ENCODE measurements around the gene JAG2.

The JAG2 gene

GRCh38 chr14:105139831-105140239 is 28.7 kb downstream of the JAG2 start:
- no peak for DNase-seq (ENCODE audit: low read depth in 2 of 2)

DNA sequence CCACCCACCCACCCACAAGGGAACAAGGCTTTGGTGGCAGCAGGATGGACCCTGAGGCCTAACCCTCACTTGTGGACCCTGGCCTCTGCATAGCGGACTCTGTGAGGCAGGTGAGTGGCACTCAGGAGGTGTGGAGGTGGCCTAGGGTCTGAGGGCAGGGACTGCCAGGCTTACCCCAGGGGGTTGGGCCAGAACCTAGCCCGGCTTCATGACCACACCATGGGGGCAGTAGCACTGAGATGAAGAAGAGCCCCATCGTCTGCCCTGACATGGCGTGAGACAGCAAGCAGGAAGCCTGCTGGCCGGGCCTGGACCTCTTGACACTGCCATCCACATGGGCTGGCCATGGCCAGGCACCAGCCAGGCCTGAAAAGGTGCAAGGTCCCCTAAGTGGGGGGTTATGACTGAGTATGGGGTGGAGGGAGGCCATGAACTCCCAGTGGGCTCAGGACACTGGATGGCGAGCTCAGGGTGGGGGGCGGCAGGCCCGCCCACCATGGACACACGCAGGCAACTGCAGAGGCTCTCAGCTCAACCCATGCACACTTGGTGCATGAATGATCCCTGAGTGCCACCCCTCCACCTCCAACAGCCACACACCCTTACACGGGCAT is 29.3 kb downstream of the JAG2 start:
- DNase-seq (ENCODE audit: low read depth in 2 of 2), result no peak

DNA sequence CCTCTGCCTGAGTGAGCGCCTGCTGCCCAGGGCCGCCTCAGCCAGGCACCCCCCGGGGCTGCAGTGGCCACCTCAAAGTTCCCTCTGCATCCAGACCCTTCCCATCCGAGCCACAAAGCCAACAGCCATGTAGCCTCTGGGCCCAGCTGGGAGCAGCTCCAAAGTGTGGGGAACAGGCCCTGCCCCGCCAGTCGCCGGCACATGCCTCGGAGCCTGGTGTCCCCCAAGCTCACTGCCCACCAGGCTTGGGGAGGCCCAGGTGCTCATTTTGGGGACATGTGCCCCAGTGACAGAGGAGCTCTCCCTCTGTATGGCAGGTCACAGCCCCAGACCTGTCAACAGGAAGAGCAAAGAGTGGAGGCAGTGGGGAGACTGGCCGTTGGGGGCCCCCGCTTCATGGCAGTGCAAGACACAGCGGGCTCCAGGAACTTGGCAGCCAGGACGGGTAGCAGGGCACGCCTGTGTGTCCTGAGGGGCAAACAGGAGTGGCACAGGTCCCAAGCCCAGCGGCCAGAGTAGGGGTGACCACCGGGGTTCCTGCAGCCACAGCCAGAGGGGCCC is 29.9 kb downstream of the JAG2 start:
- DNase-seq (ENCODE audit: low read depth in 2 of 2), result no peak

GRCh38 chr14:105138021-105138541 is 30.5 kb downstream of the JAG2 start:
- no peak for DNase-seq (ENCODE audit: low read depth in 2 of 2)

GRCh38 chr14:105137481-105138020 is 31.0 kb downstream of the JAG2 start:
- no peak for DNase-seq (ENCODE audit: low read depth in 2 of 2)

DNA sequence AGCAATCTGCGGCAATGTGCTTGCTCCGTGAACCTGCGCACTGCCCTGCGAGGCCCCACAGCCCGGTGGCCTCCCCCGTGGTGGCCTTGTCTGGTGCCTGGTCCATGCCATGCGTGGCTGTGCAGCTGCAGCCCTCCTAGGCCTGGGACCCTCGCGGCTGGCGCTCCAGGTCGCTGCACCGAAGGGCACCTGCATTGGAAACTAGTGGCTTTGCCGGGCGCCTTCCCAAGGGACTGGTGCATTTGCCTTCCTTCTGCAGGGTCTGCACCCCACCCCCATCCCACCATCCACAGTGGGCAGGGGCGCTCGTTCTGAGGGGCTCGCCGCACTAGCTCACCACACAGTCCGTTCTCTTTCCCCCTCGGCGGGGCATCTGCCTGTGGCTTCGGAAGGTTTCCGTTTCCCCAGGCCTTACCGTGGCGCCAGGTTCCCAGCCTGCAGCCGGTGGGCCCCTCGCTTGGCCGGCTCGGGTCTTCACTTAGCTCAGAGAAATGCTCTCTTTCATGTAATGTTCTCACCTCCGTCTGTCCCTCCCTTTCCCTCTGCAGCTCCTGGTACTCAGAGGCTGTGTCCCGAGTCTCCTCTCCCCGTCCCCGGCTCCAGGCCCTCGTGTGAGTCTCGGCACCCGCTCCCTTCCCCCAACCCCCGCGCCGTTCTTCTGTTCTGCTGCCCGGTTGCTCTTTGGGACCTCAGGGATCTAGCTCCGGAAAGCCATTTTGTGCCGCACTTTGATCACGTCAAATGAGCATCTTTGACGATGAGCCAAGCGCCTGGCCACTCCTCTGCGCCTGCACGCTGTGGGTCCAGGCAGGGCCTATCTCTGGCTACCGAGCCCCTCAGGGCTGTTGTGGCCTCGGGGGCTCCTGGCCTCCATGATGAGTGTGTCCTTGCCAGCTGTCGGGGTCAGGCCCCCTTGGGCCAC is 31.9 kb downstream of the JAG2 start:
- no peak for DNase-seq (ENCODE audit: low read depth in 2 of 2)

- no peak for DNase-seq (ENCODE audit: low read depth in 2 of 2)
Observed at GRCh38 chr14:105135700-105136395, 32.7 kb downstream of the JAG2 start.

DNA sequence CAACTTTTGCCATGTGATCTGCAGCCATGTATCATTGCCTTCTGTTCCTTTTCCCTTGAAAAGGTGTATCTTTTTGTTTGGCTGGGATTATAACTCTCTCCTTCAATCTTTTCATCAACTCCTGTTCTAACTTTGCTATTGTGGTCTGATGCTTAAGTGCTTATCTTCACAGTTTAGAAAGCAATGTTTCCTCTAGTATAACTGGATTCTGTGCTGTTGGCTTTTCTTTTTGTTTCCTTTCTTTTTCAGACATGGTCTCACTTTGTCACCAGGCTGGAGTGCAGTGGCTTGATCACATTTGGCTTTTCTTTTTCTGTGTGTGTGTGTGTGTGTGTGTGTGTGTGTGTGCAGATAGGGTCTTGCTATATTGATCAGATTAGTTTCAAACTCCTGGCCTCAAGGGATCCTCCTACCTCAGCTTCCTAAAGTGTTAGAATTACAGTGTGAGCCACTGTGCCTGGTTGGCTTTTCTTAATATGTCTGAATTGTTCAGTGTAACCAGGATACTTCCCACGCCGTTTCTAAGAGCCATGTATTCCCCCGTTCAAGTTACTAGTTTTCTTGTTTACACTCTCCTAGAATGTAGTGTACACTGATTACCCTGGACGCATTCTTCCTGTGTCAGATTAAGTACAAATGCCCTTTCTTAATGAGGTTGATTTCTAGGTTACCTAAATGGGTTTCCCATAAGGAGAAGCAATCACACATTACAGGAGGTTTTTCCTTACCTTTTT is 35.5 kb downstream of the JAG2 start:
- no peak for DNase-seq (ENCODE audit: low read depth in 2 of 2)

DNA sequence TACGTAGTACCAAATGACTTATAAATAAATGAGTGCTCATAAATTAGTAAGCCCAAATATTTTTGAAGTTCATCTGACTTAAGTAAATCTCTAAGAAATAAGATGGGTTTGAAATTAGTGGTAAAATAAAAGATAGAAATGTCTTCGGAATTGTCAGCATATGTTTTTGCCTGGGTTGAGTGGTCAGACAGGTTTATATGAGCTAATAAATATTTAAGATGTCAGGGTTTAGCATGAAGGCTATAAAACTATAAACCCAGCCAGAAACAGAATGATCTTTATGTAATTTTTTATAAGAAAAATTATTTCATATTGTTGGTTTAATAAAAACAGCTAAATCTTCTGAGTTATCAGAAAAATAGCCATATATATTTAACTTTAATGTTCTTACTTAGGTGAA is 37.3 kb downstream of the JAG2 start:
- DNase-seq (ENCODE audit: low read depth in 2 of 2), result no peak

DNA sequence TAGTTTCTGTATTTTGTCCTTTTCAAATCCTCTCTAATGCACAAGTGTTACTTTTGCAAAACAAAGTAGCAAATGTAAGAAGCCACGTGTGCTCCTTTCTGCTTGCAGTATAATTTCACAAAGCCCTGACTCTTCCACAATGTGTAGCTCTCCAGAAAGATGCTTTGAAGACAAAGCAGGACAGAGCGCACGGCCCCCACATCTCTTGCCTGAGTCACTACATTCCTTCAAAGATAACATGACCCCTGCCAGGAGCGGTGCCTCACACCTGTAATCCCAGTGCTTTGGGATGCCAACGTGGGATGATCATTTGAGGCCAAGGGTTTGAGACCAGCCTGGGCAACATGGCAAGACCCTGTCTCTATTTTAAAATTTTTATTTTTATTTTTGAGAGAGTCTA is 40.5 kb downstream of the JAG2 start:
- DNase-seq (ENCODE audit: low read depth in 2 of 2), result no peak

DNA sequence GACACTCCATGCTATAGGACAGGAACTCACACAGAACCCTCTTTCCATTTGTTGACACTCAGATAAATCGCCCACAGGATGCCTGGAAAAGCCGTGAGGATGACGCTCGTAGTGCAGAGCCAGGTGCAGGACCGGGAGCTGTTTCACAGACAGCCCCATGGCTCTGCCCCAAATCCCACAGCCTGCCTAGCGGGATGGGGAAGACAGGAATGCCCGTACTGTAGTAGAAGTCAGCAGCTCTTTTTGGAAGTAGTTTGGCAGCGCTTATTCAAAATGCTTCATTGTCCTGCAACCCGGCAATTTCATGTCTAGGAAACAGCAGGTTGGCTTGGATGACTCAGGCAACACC is 41.6 kb downstream of the JAG2 start:
- DNase-seq (ENCODE audit: low read depth in 2 of 2), result no peak

DNA sequence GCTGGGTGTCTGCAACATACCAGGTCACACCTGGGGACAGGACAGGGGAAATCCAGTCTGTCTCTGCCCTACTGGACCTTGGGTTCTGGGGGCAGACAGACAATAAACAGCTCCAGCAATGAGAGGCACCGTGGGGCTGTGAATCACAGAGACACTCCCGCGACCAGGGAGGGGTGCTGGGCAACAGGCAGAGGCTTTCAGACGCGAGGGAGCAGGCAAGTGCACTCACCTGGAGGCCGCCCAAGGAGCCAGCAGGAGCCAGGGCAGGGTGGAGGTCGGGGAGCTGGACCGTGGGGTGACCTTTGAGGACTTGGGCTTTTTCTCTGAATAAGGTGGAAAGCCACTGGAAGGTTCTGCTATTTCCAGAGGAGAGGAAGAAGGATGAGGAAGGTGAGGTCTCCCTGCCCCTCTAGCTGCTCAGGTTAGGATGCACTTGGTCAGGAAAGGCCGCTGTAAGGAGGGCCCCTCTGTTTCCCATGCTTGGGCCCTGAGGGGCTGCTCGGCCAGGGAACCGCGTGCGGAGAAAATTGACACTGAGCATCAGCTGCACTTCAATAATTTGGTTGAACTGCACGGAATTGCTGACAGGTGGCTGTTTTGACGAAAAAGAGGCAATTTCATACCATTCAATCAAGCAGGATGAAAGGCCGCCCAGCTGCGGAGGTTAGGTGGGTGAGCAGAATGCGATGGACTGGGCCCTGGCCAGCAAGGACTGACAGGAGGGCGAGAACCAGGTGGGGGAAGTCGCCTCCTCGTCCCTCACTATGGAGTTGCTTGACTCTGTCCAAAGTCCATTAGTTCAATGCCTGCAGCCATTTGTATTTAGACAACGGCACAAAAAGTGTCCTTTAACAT is 42.2 kb downstream of the JAG2 start:
- DNase-seq (ENCODE audit: low read depth in 2 of 2), result no peak

DNA sequence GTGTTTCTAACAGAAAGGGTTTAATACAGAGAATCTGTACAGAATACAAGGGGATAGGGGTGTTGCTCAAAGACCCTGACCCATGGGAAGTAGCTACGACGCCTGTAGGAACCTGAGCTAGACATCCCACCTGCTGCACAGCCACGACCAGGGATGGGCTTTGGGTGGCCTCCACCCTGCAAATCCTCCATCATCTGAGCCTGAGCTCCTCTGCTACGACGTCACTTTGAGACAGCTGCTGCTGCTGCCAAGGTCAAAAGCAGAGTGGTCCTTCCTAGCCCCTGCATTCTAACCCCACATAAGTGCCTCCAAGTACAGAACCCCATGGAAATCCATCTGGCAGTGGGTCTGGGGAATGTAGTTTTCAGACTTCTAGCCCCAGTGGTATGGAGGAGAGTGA is 43.8 kb downstream of the JAG2 start:
- DNase-seq (ENCODE audit: low read depth in 2 of 2), result no peak

DNA sequence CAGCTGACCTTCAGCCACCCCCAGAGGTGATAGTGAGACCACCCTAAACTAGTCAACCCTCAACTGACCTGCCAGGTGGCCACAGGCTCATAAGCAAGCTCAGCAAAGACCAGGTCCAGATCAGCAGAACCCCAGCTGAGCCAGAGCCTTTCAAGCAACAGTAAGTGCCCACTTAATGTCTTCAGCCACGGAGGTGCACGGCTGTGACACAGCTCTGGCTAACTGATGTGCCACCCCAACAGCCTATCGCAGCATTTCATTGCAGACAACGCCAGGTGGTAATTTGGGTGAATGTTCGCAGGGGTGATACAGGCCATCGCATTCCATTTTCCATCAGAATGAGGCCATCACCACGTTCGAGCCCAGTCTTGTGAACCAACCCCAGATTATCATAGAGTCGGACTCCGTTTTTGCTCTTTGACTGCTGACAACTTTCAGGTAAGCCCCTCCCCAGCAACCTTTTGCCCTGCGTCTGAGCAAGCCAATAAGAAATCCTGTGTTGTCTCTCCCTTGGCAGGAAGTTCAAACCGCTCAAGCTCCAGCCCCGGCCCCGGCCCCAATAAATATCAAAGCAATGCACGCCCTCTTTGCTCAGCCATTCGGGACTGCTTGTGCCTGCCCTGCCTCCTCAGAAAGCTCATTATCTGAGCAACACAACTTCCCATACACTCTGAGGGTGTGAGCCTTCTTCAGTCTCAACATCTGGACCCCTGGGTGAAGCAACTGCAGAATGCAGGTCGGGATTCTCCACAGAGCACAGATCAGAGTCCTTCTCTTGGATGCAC is 44.4 kb downstream of the JAG2 start:
- DNase-seq (ENCODE audit: low read depth in 2 of 2), result no peak

- no peak for DNase-seq (ENCODE audit: low read depth in 2 of 2)
Observed at GRCh38 chr14:105123064-105123665, 45.4 kb downstream of the JAG2 start.

GRCh38 chr14:105120056-105120455 is 48.5 kb downstream of the JAG2 start:
- DNase-seq (ENCODE audit: low read depth in 2 of 2), result no peak

- DNase-seq (ENCODE audit: low read depth in 2 of 2), result no peak
Observed at GRCh38 chr14:105119408-105120025, 49.1 kb downstream of the JAG2 start.

DNA sequence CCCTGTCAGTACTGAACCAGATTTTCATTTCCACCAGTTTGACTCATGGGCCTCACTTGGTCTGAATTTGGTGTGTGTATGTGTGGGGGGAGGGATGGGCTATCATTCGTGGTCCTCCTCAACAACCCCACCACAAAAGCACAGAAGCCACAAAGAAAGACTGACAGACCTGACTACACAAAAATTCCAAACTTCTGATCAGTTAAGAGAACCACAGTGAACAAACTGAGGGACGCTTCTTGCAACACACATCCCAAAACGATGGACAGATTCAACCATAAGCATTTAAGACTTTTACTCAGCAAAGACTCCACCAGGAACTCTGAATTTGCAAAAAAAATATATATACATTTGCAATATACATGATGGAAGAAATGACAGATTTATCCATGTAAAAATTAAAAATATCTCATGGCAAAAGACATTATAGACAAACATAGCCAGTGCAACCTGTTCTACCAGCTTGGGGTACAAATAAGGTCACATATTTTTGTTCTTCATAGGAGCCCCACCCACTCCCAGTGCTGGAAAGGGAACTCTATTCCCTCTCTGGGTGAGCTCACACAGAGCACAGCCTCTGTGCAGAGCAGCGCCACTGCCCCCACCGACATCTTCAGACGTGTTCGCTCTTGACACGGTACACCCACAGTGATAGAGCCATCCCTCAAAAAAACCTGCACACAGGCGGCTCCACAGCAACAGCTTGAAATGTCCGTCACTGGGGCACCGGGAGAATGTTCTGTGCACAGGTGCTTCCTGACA is 49.7 kb downstream of the JAG2 start:
- DNase-seq (ENCODE audit: low read depth in 2 of 2), result no peak

All from stimulated activated CD4-positive, alpha-beta T cell treated with anti-CD3 and anti-CD28 coated beads, Interleukin-12 subunit alpha, Interleukin-12 subunit beta, amount 100 ng/mL, for 24 hours (primary cell).